Adrenal gland (tissue), 12 donors: Measurements from ENCODE around the gene MGMT. TPM values are rescaled to one million over a fixed set of nuclear protein-coding genes. Genes with fewer than 3 reads are reported as not detected.

Experiments
- DNase-seq, 7 donors: peaks; one replicate each; pipeline ENCODE4 v3.0.0-alpha.2; 2019 to 2020
- H3K27ac ChIP-seq, 5 donors: fragments of 200-600 bp; sonication (generic) in 4 of 5; 1 replicate in 3 of 5; 2 replicates in 2 of 5; pipeline versions ENCODE4 v1.5.1 to v1.8.0; 2016 to 2020; ENCODE audit warnings: mild to moderate bottlenecking in 1 of 5
- H3K27me3 ChIP-seq: fragments of 200-600 bp; 2 replicates; pipeline ENCODE4 v1.8.0; 2021
- H3K36me3 ChIP-seq, 2 donors: fragments of 200-600 bp; replicated peaks in 1 of 2; 1 replicate in 1 of 2; 2 replicates in 1 of 2; pipeline versions ENCODE4 v1.5.1 to v1.8.0; 2018 to 2022
- H3K4me1 ChIP-seq, 2 donors: fragments of 200-600 bp; replicated peaks in 1 of 2; 1 replicate in 1 of 2; 2 replicates in 1 of 2; pipeline versions ENCODE4 v1.5.1 to v1.8.0; 2018 to 2021
- H3K4me3 ChIP-seq, 4 donors: fragments of 200-600 bp; sonication (generic) in 3 of 4; one replicate each; pipeline ENCODE4 v1.5.1; 2016 to 2018
- H3K9me3 ChIP-seq, 3 donors: fragments of 200-600 bp; sonication (generic) in 1 of 3; replicated peaks in 1 of 3; 1 replicate in 2 of 3; 2 replicates in 1 of 3; pipeline versions ENCODE4 v1.5.1 to v1.8.0; 2016 to 2021
- POLR2A ChIP-seq, 2 donors: fragments of 450-650 bp; IDR thresholded peaks; one replicate each; pipeline ENCODE4 v1.6.1; 2017; ENCODE audit warnings: antibody characterized with exemption in 2 of 2, mild to moderate bottlenecking in 2 of 2, moderate library complexity in 1 of 2
- WGBS, 4 donors: extraction: QIAGEN DNeasy Blood & Tissue Kit in 2 of 4; methylation state at CpG; one replicate each; pipeline versions ENCODE4 v1.1.5 to v1.1.7; 2013 to 2017; 5-methylcytosine and 5-hydroxymethylcytosine counted together
- intact Hi-C, 2 donors: fragments of 100-400 bp; cut with DNase I; formaldehyde crosslinking; loops; one replicate each; pipeline versions ENCODE4 v1.14.1 to v1.15.0; 2022 to 2023
- polyA plus RNA-seq, 3 donors: library from polyadenylated mRNA; stranded (reverse); fragments of 200-250 nt in 2 of 3; fragments of 350-450 nt in 1 of 3; fragmentation: Illumina TruSeq in 1 of 3; extraction: RNeasy Lipid Tissue Mini Kit (QIAGEN cat#74804) in 1 of 3; gene quantifications; one replicate each; pipeline ENCODE4 v1.2.3, GENCODE V29; 2013 to 2014
- total RNA-seq, 9 donors: library from RNA; depleted of rRNA in 4 of 9; stranded (reverse); fragments of >200 nt in 4 of 9; fragments of 120-200 nt in 1 of 9; fragmentation: NEBNext Ultra II Directional in 1 of 9; extraction: Animal tissue kit (Norgen Biotek cat#: 25700) in 1 of 9; gene quantifications; one replicate each; pipeline versions ENCODE4 v1.1.0 to v1.2.4, GENCODE V29; 2013 to 2023
- TF ChIP-seq, protein P1 (sequence below), 6 experiments: fragments of 450-650 bp in 4 of 6; fragments of 200-600 bp in 2 of 6; sonication (generic) in 1 of 6; IDR thresholded peaks; 1 replicate in 5 of 6; 2 replicates in 1 of 6; pipeline versions ENCODE4 v1.5.1 to v1.8.0; 2016 to 2021; ENCODE audit warnings: antibody characterized with exemption in 6 of 6, mild to moderate bottlenecking in 2 of 6, moderate library complexity in 1 of 6
- donor health status: healthy with polysubstance abuse.
- donor health status: Bipolar disorder and iron deficiency.
- donor health status: DM: yes; HTN: yes; CAD: no.
- donor health status: DM: no; HTN: no; CAD: no.
- donor health status: DM: no; HTN: no; CAD: no.
- donor health status: DM: yes; HTN: yes; CAD: no.

Gene MGMT
- total and polyA plus RNA-seq, 12 donors = 3.8 to 35.8 (median 21.2) TPM

DNA sequence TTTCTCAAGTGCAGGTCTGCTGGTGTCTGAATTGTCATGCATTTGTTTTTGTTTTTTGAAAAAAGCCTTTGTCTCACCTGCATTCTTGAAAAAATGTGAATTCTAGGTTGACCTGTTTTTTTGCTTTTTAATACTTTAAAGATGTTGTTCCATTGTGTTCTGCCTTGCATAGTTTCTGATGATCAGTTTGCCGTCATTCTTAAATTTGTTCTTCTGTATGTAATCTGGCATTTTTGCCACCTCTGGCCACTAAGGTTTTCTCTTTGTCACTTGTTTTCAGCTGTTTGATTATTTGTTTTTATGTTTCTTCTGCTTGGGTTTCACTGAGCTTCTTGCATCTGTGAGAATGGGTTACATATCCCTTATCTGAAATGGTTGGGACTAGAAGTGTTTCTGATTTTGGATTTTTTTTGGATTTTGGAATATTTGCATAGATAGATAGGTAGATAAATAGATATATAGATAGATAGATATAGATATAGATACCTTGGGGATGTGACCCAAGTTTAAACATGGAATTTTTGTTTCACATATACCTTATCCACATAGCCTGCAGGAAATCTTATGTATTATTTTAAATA is 16.5 kb downstream of the MGMT start:
- intact Hi-C loops = no loop called here
- no peak overlapping the region for H3K4me3 ChIP-seq
- WGBS, 4 donors = 98 to 100% (median 100%) methylated on average over 1 of the region's 1 CpG
- no peaks in the 10 kb centered on the region for H3K27me3 ChIP-seq
- TF ChIP-seq, protein P1, sequence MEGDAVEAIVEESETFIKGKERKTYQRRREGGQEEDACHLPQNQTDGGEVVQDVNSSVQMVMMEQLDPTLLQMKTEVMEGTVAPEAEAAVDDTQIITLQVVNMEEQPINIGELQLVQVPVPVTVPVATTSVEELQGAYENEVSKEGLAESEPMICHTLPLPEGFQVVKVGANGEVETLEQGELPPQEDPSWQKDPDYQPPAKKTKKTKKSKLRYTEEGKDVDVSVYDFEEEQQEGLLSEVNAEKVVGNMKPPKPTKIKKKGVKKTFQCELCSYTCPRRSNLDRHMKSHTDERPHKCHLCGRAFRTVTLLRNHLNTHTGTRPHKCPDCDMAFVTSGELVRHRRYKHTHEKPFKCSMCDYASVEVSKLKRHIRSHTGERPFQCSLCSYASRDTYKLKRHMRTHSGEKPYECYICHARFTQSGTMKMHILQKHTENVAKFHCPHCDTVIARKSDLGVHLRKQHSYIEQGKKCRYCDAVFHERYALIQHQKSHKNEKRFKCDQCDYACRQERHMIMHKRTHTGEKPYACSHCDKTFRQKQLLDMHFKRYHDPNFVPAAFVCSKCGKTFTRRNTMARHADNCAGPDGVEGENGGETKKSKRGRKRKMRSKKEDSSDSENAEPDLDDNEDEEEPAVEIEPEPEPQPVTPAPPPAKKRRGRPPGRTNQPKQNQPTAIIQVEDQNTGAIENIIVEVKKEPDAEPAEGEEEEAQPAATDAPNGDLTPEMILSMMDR (IDR thresholded peaks at IDR 0.05) = no peak
- DNase-seq = no peak
- no peaks in the 10 kb centered on the region for H3K4me1 ChIP-seq
- H3K27ac ChIP-seq = no peak overlapping the region
- peaks cover 0 to 22% (median 0%) of the 10 kb centered on the region in 3 donors for H3K9me3 ChIP-seq
- H3K36me3 ChIP-seq = no peaks in the 10 kb centered on the region

DNA sequence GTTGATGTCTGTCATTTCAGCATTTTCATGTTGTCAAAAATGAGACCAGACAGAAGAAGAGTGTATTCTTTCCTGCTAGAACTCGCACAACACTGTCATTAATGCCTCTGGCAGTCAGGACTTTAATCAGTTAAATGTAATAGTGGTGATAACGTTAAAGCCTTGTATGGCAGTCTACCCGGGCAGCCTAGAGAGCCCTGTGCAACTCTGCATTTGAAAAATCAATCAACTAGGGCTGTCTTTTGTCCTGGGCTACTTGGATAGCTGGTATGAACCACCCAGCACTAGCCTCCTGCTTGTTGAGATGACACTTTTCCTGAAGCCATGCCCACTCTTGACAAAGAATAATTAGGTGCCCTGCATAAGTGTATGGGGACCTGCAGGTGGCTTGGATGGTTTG is 19.8 kb downstream of the MGMT start:
- Histone ChIP-seq H3K4me3 (no peak overlapping the region), H3K36me3 (no peaks in the 10 kb centered on the region), H3K27me3 (no peaks in the 10 kb centered on the region), H3K9me3 (peaks cover 0 to 31% (median 4%) of the 10 kb centered on the region in 3 donors), H3K27ac (no peak overlapping the region), H3K4me1 (no peaks in the 10 kb centered on the region)
- DNase-seq = no peak
- whole genome bisulfite sequencing, 4 donors = 45 to 58% (median 50%) methylated on average over 3 of the region's 3 CpGs
- TF ChIP-seq, protein P1 (IDR thresholded peaks at IDR 0.05) = no peak
- TF ChIP-seq POLR2A (IDR thresholded peaks at IDR 0.05) = no peak
- intact Hi-C loops = no loop called here

DNA sequence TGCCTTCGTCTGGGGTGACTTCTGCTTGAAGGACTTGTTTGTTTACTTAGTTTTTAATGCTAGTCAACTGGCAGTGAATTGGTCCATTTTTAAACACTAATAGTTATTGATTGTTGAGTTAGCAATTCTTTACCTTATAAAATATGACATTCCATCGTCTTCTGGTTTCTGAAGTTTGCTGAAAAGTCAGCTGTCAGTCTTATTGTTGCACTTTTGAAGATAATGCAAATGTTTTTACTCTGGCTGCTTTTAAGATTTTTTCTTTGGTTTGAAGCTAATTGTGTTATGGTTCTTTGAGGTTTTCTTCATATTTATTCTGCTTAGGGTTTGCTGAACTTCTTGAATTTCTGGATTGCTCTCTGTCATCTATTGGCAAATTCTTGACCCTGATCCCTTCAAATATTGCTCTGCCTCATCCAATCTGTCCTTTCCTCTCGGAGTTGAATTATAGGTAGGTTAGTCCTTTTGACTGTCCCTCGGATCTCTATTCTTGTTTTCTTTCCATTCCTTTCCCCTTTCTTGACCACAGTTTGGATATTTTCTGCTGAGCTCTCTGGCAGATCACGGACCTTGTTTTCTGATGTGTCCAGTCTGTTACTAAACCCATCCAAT is 24.2 kb downstream of the MGMT start:
- no peaks in the 10 kb centered on the region for H3K36me3 ChIP-seq
- peaks cover 0 to 10% (median 4%) of the 10 kb centered on the region in 3 donors for H3K9me3 ChIP-seq
- no peak overlapping the region for H3K27ac ChIP-seq
- no peak for DNase-seq
- H3K4me1 ChIP-seq = no peaks in the 10 kb centered on the region
- no peak overlapping the region for H3K4me3 ChIP-seq
- no peaks in the 10 kb centered on the region for H3K27me3 ChIP-seq
- TF ChIP-seq POLR2A (IDR thresholded peaks at IDR 0.05) = no peak
- intact Hi-C loops = no loop called here
- WGBS, 4 donors = 92 to 94% (median 93%) methylated on average over 5 of the region's 5 CpGs

DNA sequence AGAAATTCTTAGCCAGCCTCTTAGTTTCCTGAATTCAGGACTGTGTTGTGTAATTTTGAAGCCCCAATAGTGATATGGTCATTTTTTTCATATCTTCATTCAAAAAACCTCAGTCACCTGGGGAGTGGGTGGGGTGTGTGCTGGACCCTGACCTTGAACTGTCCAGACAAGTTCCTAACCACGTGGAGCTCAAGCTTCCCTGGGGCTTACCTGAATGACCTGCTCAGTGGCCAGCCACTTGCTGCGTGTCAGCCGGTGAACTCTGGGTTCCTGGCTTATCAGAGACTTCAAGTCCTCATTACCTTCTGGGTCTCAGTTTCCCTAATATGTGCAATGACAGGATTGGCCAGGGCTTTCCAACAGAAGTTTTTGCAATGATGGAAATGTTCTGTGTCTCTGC is 27.1 kb downstream of the MGMT start:
- intact Hi-C loops = no loop called here
- Histone ChIP-seq H3K9me3 (peaks cover 0 to 10% (median 4%) of the 10 kb centered on the region in 3 donors), H3K27me3 (no peaks in the 10 kb centered on the region), H3K4me1 (no peaks in the 10 kb centered on the region), H3K27ac (no peak overlapping the region), H3K36me3 (no peaks in the 10 kb centered on the region), H3K4me3 (no peak overlapping the region)
- TF ChIP-seq POLR2A (IDR thresholded peaks at IDR 0.05) = no peak
- TF ChIP-seq, protein P1 (IDR thresholded peaks at IDR 0.05) = no peak
- 81 to 87% (median 86%) methylated on average over 3 of the region's 3 CpGs for WGBS, 4 donors
- DNase-seq = no peak

DNA sequence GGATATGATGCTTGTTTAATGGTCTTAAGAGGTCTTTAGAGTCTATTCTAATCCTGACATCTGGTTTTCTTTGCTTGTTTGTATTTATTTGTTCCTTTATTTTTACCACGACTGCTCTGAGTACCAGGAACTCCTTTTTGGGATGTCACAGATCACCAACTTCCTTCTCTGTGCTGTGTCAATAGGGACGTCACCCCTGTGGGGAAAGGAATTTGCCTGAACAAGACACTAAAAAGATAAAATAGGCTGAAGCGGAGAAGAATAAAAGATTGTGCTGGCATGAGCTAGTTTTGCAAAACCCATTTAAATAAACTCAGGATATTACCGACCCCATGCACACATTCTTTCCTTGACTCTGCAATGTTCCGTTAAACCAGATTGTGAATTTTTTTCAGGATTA is 27.7 kb downstream of the MGMT start:
- no peaks in the 10 kb centered on the region for H3K4me1 ChIP-seq
- H3K27ac ChIP-seq = no peak overlapping the region
- peaks cover 0 to 10% (median 4%) of the 10 kb centered on the region in 3 donors for H3K9me3 ChIP-seq
- intact Hi-C loops = no loop called here
- H3K36me3 ChIP-seq = no peaks in the 10 kb centered on the region
- H3K4me3 ChIP-seq = no peak overlapping the region
- TF ChIP-seq, protein P1 (IDR thresholded peaks at IDR 0.05) = no peak
- TF ChIP-seq POLR2A (IDR thresholded peaks at IDR 0.05) = no peak
- H3K27me3 ChIP-seq = no peaks in the 10 kb centered on the region
- 78 to 82% (median 80%) methylated on average over 5 of the region's 5 CpGs for WGBS, 4 donors
- DNase-seq = no peak
